22Rv1 (cell line): ENCODE data around the gene BTNL9.

Experiments used
- H3K27ac ChIP-seq: fragments of 450-650 bp; 2 replicates; pipeline ENCODE4 v1.5.1; 2017
- ZFX ChIP-seq: fragments of 450-650 bp; IDR thresholded peaks from 2 replicates; pipeline ENCODE4 v1.6.1; 2017; ENCODE audit warnings: antibody characterized with exemption, borderline replicate concordance
- TF ChIP-seq, protein P1 (sequence below): fragments of 450-650 bp; IDR thresholded peaks from 2 replicates; pipeline ENCODE4 v1.5.1; 2017; ENCODE audit warnings: mild to moderate bottlenecking

BTNL9 gene

GRCh38 chr5:181037365-181037861 lies 2.7 kb upstream of the BTNL9 start:
- TF ChIP-seq ZFX, result no peak
- TF ChIP-seq, protein P1, sequence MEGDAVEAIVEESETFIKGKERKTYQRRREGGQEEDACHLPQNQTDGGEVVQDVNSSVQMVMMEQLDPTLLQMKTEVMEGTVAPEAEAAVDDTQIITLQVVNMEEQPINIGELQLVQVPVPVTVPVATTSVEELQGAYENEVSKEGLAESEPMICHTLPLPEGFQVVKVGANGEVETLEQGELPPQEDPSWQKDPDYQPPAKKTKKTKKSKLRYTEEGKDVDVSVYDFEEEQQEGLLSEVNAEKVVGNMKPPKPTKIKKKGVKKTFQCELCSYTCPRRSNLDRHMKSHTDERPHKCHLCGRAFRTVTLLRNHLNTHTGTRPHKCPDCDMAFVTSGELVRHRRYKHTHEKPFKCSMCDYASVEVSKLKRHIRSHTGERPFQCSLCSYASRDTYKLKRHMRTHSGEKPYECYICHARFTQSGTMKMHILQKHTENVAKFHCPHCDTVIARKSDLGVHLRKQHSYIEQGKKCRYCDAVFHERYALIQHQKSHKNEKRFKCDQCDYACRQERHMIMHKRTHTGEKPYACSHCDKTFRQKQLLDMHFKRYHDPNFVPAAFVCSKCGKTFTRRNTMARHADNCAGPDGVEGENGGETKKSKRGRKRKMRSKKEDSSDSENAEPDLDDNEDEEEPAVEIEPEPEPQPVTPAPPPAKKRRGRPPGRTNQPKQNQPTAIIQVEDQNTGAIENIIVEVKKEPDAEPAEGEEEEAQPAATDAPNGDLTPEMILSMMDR, result no peak
- no peak overlapping the region for H3K27ac ChIP-seq

DNA sequence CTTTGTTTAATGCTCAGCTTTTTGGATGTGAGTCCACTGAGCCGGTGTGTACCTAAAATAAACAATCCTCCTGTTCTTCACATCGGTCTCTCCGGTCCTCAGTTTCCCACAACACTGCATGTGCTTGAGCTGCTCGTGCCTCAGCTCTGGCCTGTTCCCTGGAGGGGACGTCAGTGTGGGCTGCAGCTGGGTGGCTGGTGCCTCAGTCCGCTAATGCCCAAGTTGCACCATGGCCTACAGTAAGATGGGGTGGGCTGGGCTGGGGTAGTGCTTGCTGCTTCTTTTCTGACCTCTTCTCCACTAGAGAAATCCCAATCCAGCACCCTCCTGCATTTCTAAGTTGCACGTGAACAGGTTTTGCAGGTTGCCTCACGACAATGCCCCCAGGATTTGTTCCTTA lies 595 bp upstream of the BTNL9 start:
- H3K27ac ChIP-seq, result no peak overlapping the region
- TF ChIP-seq ZFX, result no peak

DNA sequence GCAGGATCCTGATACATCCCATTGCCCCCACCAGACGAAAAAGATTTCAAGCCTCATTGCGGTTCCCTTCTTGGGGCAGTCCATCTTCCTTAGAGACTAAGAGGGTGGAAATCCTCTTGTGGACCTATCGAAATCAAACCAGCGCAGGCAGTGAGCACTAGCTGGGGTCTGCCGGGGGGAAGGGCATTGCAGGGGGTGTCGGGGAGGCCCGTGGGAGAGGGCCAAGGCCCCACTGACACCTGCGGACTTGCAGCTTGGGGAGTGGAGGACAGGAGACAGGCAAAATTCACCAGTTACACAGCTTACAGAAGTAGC lies 522 bp downstream of the BTNL9 start:
- no peak for TF ChIP-seq ZFX
- TF ChIP-seq, protein P1, result no peak
- no peak overlapping the region for H3K27ac ChIP-seq

- H3K27ac ChIP-seq, result no peak overlapping the region
- TF ChIP-seq ZFX, result no peak
- TF ChIP-seq, protein P1, result no peak
These were observed 977 bp downstream of the BTNL9 start for GRCh38 chr5:181041043-181041442.

DNA sequence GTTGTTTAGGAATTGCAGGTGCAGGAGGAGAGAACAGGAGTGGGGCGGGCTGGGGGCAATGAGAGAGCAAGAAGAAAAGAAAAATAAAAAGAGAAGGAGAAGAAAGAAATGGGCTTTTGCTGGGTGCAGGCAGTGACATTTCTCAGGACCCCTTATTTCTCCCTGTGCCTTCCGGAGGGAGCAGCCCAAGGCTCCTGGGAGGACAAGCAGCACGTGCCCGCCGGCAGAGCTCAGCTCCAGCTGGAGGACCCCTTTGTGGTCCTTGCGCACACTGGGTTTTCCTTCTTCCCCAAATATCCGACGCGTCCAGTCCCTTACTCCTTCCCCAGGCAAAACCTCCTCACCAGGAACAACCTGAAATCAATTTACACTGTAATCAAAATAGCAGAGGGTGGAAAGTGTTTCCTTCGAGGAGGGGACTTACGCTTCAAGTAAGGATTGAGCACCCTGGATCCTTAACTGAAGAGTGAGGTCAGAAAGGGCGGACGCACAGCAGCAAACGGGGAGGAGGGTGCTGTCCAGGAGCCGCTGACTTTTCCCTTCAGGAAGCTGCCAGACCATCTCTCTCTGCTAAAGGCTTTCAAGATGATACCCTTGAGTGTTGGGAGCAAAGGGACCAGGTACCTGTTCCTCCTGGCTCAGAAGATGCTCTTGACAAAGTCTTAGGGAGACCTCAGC lies 2.1 kb downstream of the BTNL9 start:
- TF ChIP-seq, protein P1, result no peak
- TF ChIP-seq ZFX, result no peak
- H3K27ac ChIP-seq, result no peak overlapping the region

- no peak overlapping the region for H3K27ac ChIP-seq
- TF ChIP-seq, protein P1, result no peak
- TF ChIP-seq ZFX, result no peak
These were observed 2.7 kb downstream of the BTNL9 start for GRCh38 chr5:181042722-181043121.

- TF ChIP-seq, protein P1, result no peak
- no peak for TF ChIP-seq ZFX
- no peak overlapping the region for H3K27ac ChIP-seq
These were observed 3.4 kb downstream of the BTNL9 start for GRCh38 chr5:181043285-181044092.
